CD14-positive monocyte (primary cell): ENCODE measurements around the gene GRPR. TPM values are rescaled to one million over a fixed set of nuclear protein-coding genes. Genes with fewer than 3 reads are reported as not detected.

Experiments
- DNase-seq, 3 donors: peaks; one replicate each; pipeline ENCODE4 v3.0.0-alpha.2; 2011 to 2022
- H2AFZ ChIP-seq: 2 replicates; pipeline ENCODE4 v1.6.0; 2012; ENCODE audit warnings: mild to moderate bottlenecking, low read depth, low read length, inconsistent platforms; ENCODE audit not compliant: insufficient read depth, poor library complexity, severe bottlenecking
- H3K27ac ChIP-seq, 2 donors: 1 replicate in 1 of 2; 2 replicates in 1 of 2; pipeline ENCODE4 v1.5.1; 2012 to 2013; ENCODE audit warnings: low read length in 2 of 2, control low read depth in 1 of 2, inconsistent platforms in 1 of 2, low read depth in 1 of 2, mild to moderate bottlenecking in 1 of 2
- H3K27me3 ChIP-seq, 2 donors: one replicate each; pipeline versions ENCODE4 v1.6.0 to v1.6.1; 2011 to 2013; ENCODE audit warnings: low read length in 2 of 2; ENCODE audit not compliant: control insufficient read depth in 2 of 2, insufficient read depth in 2 of 2
- H3K36me3 ChIP-seq, 2 donors: replicated peaks in 1 of 2; 1 replicate in 1 of 2; 2 replicates in 1 of 2; pipeline versions ENCODE4 v1.5.1 to v1.6.1; 2012 to 2013; ENCODE audit warnings: low read length in 2 of 2, control low read depth in 1 of 2, inconsistent platforms in 1 of 2, mild to moderate bottlenecking in 1 of 2; ENCODE audit not compliant: insufficient read depth in 2 of 2, control insufficient read depth in 1 of 2
- H3K4me1 ChIP-seq, 2 donors: 1 replicate in 1 of 2; 2 replicates in 1 of 2; pipeline versions ENCODE4 v1.5.1 to v1.6.1; 2012 to 2013; ENCODE audit warnings: low read length in 2 of 2, control low read depth in 1 of 2, inconsistent platforms in 1 of 2, mild to moderate bottlenecking in 1 of 2, moderate library complexity in 1 of 2; ENCODE audit not compliant: insufficient read depth in 2 of 2, control insufficient read depth in 1 of 2
- H3K4me2 ChIP-seq: replicated peaks from 2 replicates; pipeline ENCODE3; 2012; ENCODE audit warnings: low read length, moderate library complexity, mild to moderate bottlenecking; ENCODE audit not compliant: poor library complexity, severe bottlenecking; ENCODE audit errors: extremely low read depth
- H3K4me3 ChIP-seq, 3 experiments: fragments of 200-600 bp in 1 of 3; sonication (generic) in 1 of 3; replicated peaks in 1 of 3; 1 replicate in 2 of 3; 2 replicates in 1 of 3; pipeline ENCODE4 v1.5.1; 2011 to 2013; ENCODE audit warnings: low read length in 3 of 3, mild to moderate bottlenecking in 3 of 3, control low read depth in 2 of 3, low read depth in 2 of 3, inconsistent platforms in 1 of 3, moderate library complexity in 1 of 3
- H3K79me2 ChIP-seq: 2 replicates; pipeline ENCODE4 v1.6.0; 2012; ENCODE audit warnings: mild to moderate bottlenecking, control low read depth, inconsistent platforms, low read length, moderate library complexity; ENCODE audit not compliant: insufficient read depth
- H3K9ac ChIP-seq: 2 replicates; pipeline ENCODE4 v1.6.0; 2017; ENCODE audit warnings: low read length, mild to moderate bottlenecking; ENCODE audit not compliant: insufficient read depth, poor library complexity, severe bottlenecking
- H3K9me3 ChIP-seq, 2 donors: replicated peaks in 1 of 2; 1 replicate in 1 of 2; 2 replicates in 1 of 2; pipeline versions ENCODE4 v1.5.1 to v1.6.1; 2012 to 2013; ENCODE audit warnings: low read length in 2 of 2, control low read depth in 1 of 2; ENCODE audit not compliant: control insufficient read depth in 1 of 2, insufficient read depth in 1 of 2
- H4K20me1 ChIP-seq: 2 replicates; pipeline ENCODE4 v1.6.0; 2012; ENCODE audit warnings: mild to moderate bottlenecking, low read length, control low read depth, moderate library complexity; ENCODE audit not compliant: insufficient read depth
- H3K27ac Mint-ChIP-seq, 7 donors: one replicate each; pipeline ENCODE4 v1.8.0; 2020; ENCODE audit warnings: mild to moderate bottlenecking in 7 of 7, mixed read lengths in 7 of 7, moderate library complexity in 6 of 7, inconsistent platforms in 2 of 7
- H3K27me3 Mint-ChIP-seq, 3 donors: one replicate each; pipeline ENCODE4 v1.8.0; 2021 to 2022; ENCODE audit warnings: low read depth in 3 of 3, mild to moderate bottlenecking in 3 of 3, mixed read lengths in 3 of 3, moderate library complexity in 3 of 3, inconsistent platforms in 1 of 3
- H3K36me3 Mint-ChIP-seq, 2 donors: one replicate each; pipeline ENCODE4 v1.8.0; 2020; ENCODE audit warnings: mixed read lengths in 2 of 2, inconsistent platforms in 1 of 2, mild to moderate bottlenecking in 1 of 2
- H3K4me1 Mint-ChIP-seq: one replicate; pipeline ENCODE4 v1.8.0; 2020; ENCODE audit warnings: mild to moderate bottlenecking, mixed read lengths
- H3K4me3 Mint-ChIP-seq, 2 donors: one replicate each; pipeline ENCODE4 v1.8.0; 2020; ENCODE audit warnings: mild to moderate bottlenecking in 2 of 2, mixed read lengths in 2 of 2, moderate library complexity in 1 of 2
- H3K9me3 Mint-ChIP-seq, 7 donors: one replicate each; pipeline ENCODE4 v1.8.0; 2020 to 2022; ENCODE audit warnings: mixed read lengths in 7 of 7, mild to moderate bottlenecking in 6 of 7, moderate library complexity in 6 of 7, inconsistent platforms in 2 of 7
- WGBS: methylation state at CpG from one replicate; pipeline ENCODE4 v1.1.5; 2013; ENCODE audit warnings: missing lambda C conversion rate; ENCODE audit not compliant: insufficient coverage; 5-methylcytosine and 5-hydroxymethylcytosine counted together
- intact Hi-C, 2 donors: fragments of 100-400 bp; cut with micrococcal nuclease; formaldehyde crosslinking; loops; one replicate each; pipeline versions ENCODE4 v1.15.0 to v1.15.1; 2023
- polyA plus RNA-seq, 3 donors: library from polyadenylated mRNA; depleted of rRNA in 1 of 3; unstranded in 2 of 3; stranded (reverse) in 1 of 3; fragments of 300-500 nt in 2 of 3; fragments of >200 nt in 1 of 3; fragmentation: Illumina TruSeq in 2 of 3; gene quantifications; 1 replicate in 2 of 3; 2 replicates in 1 of 3; pipeline ENCODE4 v1.2.3, GENCODE V29; 2012 to 2021
- TF ChIP-seq, protein P1 (sequence below): fragments of 200-600 bp; IDR thresholded peaks from one replicate; pipeline ENCODE4 v1.8.0; 2022; ENCODE audit warnings: antibody characterized with exemption, mild to moderate bottlenecking

Gene GRPR
- polyA plus RNA-seq, 3 donors: 0.35 to 0.55 (median 0.46) TPM

DNA sequence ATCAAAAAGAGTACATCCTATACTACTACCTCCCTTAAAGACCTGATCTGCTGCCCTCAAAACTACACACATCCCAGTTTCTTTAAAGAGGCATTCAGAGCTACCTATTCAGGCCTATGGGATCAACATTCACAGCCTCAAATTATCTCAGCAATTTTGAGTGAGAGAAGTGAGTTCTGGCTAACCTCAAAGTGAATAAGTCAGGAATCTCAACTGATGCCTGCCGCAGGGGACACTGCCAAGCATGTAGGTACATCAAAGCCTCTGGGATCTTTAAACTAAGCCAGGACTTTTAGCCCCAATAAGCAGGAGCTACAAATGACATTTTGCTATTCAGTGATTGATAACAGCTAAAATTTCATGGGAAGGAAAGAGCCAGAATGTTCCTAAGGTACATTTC lies 11.6 kb downstream of the GRPR start:
- no CpG with 5 or more reads among the region's 1 CpG for WGBS
- intact Hi-C loops: no loop called here
- Mint-ChIP-seq H3K9me3 (peaks cover 0 to 3% (median 0%) of the 10 kb centered on the region in 7 donors), H3K36me3 (peaks cover 0 to 1% of the 10 kb centered on the region in 2 donors), H3K27ac (no peak overlapping the region), H3K27me3 (peaks cover 0 to 22% (median 2%) of the 10 kb centered on the region in 3 donors), H3K4me3 (no peak overlapping the region), H3K4me1 (peaks cover 20% of the 10 kb centered on the region)
- Histone ChIP-seq H3K79me2 (no peaks in the 10 kb centered on the region), H3K4me3 (no peak overlapping the region), H3K9me3 (no peaks in the 10 kb centered on the region), H3K27me3 (peaks cover 0 to 40% of the 10 kb centered on the region in 2 donors), H2AFZ (no peak overlapping the region), H3K36me3 (no peaks in the 10 kb centered on the region), H3K4me2 (no peak overlapping the region), H4K20me1 (no peaks in the 10 kb centered on the region), H3K9ac (no peak overlapping the region), H3K27ac (no peak overlapping the region), H3K4me1 (peaks cover 10 to 21% of the 10 kb centered on the region in 2 donors)
- DNase-seq: no peak
- TF ChIP-seq, protein P1, sequence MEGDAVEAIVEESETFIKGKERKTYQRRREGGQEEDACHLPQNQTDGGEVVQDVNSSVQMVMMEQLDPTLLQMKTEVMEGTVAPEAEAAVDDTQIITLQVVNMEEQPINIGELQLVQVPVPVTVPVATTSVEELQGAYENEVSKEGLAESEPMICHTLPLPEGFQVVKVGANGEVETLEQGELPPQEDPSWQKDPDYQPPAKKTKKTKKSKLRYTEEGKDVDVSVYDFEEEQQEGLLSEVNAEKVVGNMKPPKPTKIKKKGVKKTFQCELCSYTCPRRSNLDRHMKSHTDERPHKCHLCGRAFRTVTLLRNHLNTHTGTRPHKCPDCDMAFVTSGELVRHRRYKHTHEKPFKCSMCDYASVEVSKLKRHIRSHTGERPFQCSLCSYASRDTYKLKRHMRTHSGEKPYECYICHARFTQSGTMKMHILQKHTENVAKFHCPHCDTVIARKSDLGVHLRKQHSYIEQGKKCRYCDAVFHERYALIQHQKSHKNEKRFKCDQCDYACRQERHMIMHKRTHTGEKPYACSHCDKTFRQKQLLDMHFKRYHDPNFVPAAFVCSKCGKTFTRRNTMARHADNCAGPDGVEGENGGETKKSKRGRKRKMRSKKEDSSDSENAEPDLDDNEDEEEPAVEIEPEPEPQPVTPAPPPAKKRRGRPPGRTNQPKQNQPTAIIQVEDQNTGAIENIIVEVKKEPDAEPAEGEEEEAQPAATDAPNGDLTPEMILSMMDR: no peak

DNA sequence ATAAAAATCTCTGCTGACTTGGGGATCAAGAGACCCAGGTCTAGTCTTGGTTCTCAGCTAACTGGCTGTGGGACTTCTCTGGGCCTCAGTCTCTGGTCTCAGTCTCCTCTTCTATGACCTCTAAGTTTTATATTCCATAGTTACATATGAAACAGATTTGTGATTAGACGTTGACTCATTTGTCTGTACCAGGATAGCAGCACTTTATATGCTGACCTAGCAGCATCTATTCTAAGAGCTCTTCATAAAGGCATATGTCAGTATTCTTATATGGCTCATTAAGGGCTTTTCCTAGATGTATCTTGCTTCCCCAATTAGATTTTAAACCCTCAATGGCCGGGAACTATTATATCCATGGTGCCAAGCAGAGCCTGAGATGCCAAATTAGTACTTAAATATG lies 12.7 kb downstream of the GRPR start:
- Histone ChIP-seq H3K36me3 (no peaks in the 10 kb centered on the region), H3K4me1 (peaks cover 10 to 15% of the 10 kb centered on the region in 2 donors), H3K9ac (no peak overlapping the region), H3K79me2 (no peaks in the 10 kb centered on the region), H3K27me3 (peaks cover 0 to 38% of the 10 kb centered on the region in 2 donors), H3K27ac (no peak overlapping the region), H3K9me3 (no peaks in the 10 kb centered on the region), H2AFZ (no peak overlapping the region), H3K4me3 (no peak overlapping the region), H4K20me1 (no peaks in the 10 kb centered on the region), H3K4me2 (no peak overlapping the region)
- Mint-ChIP-seq H3K27ac (no peak overlapping the region), H3K9me3 (peaks cover 0 to 2% (median 0%) of the 10 kb centered on the region in 7 donors), H3K4me1 (peaks cover 16% of the 10 kb centered on the region), H3K36me3 (peaks cover 0 to 1% of the 10 kb centered on the region in 2 donors), H3K4me3 (no peak overlapping the region), H3K27me3 (peaks cover 0 to 24% (median 2%) of the 10 kb centered on the region in 3 donors)
- intact Hi-C loops: no loop called here
- TF ChIP-seq, protein P1: no peak
- DNase-seq: no peak
- WGBS: no CpG with 5 or more reads among the region's 2 CpGs
